HUES48 (cell line): ENCODE results near the gene LIN7B.

Experiments used
- H3K27ac ChIP-seq: one replicate; pipeline ENCODE4 v1.7.0; 2013; ENCODE audit warnings: low read depth, low read length, inconsistent platforms
- H3K27me3 ChIP-seq: 2 replicates; pipeline ENCODE4 v1.6.1; 2013; ENCODE audit warnings: mild to moderate bottlenecking, low read length; ENCODE audit not compliant: control insufficient read depth, insufficient read depth
- H3K36me3 ChIP-seq: 2 replicates; pipeline ENCODE4 v1.6.1; 2013; ENCODE audit warnings: low read length; ENCODE audit not compliant: control insufficient read depth, insufficient read depth
- H3K4me1 ChIP-seq: 2 replicates; pipeline ENCODE4 v1.6.1; 2013; ENCODE audit warnings: mild to moderate bottlenecking, low read length; ENCODE audit not compliant: control insufficient read depth, insufficient read depth
- H3K4me3 ChIP-seq: 2 replicates; pipeline ENCODE4 v1.5.1; 2013; ENCODE audit warnings: mild to moderate bottlenecking, low read depth, low read length
- H3K9ac ChIP-seq: 2 replicates; pipeline ENCODE4 v1.6.1; 2013; ENCODE audit warnings: mild to moderate bottlenecking, low read depth, low read length, moderate library complexity
- H3K9me3 ChIP-seq: 2 replicates; pipeline ENCODE4 v1.6.1; 2013; ENCODE audit warnings: low read length; ENCODE audit not compliant: control insufficient read depth, insufficient read depth

The LIN7B gene

DNA sequence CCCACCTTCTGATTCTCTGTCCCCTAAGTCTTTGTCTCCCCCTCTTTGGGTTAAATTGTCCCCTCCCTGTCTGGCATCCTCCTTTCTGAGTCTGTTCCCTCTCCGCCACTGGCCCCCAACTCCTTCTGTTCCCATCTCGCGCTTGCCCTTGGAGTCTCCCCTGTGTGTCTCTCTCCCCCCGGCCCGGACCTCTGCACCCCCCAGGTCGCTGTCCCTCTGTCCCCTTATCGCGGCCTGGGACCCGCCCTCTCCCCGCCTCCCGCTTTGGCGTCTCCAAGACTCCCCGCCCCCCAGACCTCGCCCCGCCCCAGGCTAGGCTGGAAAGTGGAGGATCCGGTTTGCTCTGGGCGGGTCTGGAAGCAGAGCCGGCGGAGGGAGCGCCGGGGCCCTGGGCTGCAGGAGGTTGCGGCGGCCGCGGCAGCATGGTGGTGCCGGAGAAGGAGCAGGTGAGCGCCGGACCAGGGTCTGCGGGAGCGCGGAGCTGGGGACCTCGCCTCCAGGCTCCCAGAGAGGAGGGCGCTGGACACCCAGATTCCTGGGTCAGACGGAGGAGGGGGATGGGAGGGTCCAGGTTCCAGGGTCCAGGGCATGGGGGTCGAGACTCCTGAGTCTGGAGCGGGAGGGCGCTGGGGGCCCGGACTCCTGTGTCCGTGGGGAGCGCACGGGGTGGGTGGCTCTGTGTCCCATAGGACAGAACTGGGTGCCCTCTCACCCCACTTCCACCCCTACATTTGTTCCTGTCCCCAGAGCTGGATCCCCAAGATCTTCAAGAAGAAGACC, 43.5 kb downstream of the LIN7B start, which contains the start of gene TRPM4:
Gene TRPM4 (plus strand): TSS at position 348 of the 780 bp plus-strand sequence. CDS start 75 bp downstream, at position 423.
- peak within 1 kb of the TSS; percentile 82 for H3K4me3 ChIP-seq
- H3K27ac ChIP-seq = peak within 1 kb of the TSS; percentile 64
- peak within 1 kb of the TSS; percentile 73 for H3K9ac ChIP-seq
- no peaks in the 10 kb centered on the region for H3K9me3 ChIP-seq
- peaks cover 26% of the 10 kb centered on the region for H3K27me3 ChIP-seq
- peaks cover 9% of the 10 kb centered on the region; the same call in 1 of the 2 replicates for H3K4me1 ChIP-seq
- no peaks in the 10 kb centered on the region for H3K36me3 ChIP-seq

DNA sequence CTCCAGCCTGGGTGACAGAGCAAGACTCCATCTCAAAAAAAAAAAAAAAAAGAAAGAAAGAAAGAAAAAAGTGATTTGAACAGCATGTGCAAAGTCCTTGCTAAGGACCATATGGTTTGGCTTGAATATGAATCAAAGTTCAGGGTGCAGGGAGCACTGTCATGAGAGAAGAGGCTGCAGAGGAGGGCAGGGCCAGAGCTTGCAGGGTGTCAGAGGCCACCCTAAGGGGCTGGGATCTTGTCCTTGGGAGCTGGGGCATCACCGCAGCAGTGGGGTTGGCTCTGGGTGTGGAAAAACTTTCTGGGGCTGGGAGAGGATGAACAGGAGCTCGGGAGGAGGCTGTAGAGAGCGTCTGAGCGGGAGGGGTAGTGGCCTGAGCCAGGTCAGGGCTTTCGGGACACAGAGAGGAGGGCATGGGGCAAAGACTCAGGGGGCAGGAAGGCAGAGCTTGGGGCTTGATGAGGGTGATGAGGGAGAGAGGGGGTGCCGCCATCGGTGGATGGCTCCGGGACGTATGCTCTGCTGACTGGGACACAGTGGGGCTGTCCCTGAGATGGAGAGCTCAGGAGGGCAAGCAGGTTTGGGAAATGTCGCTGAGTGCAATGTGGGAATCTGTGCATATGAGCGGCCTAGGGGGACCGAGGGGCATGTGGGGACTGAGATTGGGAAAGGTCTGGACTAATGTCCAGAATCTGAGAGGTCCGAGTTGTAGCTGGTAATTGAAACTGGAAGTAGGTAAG, 46.5 kb downstream of the LIN7B start:
- Histone ChIP-seq H3K4me3 (no peak overlapping the region), H3K9me3 (no peaks in the 10 kb centered on the region), H3K4me1 (peaks cover 6% of the 10 kb centered on the region; the same call in 1 of the 2 replicates), H3K9ac (no peak overlapping the region), H3K36me3 (no peaks in the 10 kb centered on the region), H3K27ac (no peak overlapping the region), H3K27me3 (peaks cover 11% of the 10 kb centered on the region; the same call in 1 of the 2 replicates)

DNA sequence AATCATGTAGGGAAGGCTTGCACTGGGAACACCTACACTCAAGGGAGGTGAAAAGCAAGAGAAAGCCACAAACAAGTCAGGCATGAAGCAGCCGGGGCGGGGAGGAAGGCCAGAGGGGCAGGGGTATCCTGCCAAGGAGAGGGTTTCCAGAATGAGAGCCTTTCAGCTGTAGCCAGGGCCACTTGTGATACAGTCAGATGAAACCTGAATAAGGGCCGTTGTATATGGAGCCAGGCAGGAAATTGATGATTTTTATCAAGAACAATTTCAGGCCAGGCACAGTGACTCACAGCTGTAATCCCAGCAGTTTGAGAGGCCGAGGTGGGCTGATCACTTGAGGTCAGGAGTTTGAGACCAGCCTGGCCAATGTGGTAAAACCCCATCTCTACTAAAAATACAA, 47.8 kb downstream of the LIN7B start:
- no peak overlapping the region for H3K4me3 ChIP-seq
- H3K27ac ChIP-seq = no peak overlapping the region
- H3K4me1 ChIP-seq = no peaks in the 10 kb centered on the region; the same call in 1 of the 2 replicates
- peaks cover 5% of the 10 kb centered on the region; the same call in 1 of the 2 replicates for H3K27me3 ChIP-seq
- H3K9me3 ChIP-seq = no peaks in the 10 kb centered on the region
- H3K9ac ChIP-seq = no peak overlapping the region
- H3K36me3 ChIP-seq = no peaks in the 10 kb centered on the region

DNA sequence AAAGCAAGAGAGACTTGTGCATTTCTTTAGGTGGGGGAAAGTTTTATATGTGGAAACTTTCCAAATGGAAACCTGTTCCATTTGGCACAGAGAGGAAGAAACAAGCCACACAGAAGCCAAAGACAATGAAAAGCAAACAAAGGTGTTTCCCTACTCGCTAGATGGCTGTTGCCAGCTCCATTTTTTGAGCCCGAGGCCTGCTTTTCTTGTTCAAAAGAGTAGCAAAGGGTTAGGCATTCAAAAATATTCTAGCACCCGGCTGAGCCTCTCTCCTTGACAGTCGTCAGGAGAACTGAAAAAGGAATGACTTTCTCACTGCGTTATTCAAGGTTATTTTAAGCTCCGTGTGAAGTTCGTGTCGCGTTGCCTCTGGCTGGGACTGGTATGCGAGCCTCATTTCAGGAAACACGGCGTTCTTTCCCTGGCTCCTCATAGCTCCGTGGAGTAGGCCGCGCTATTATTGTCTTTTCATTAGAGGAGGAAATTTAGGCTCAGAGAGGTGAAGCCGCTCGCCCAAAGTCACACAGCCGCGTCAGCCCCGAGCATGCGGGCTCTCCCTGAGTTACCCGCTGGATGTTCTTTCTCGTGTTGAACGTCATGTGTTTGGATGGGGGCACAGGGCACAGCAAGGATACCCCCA, 51.1 kb downstream of the LIN7B start:
- no peak overlapping the region for H3K9ac ChIP-seq
- H3K9me3 ChIP-seq = no peaks in the 10 kb centered on the region
- H3K27ac ChIP-seq = no peak overlapping the region
- H3K4me1 ChIP-seq = no peaks in the 10 kb centered on the region; the same call in 1 of the 2 replicates
- H3K4me3 ChIP-seq = no peak overlapping the region
- no peaks in the 10 kb centered on the region for H3K36me3 ChIP-seq
- H3K27me3 ChIP-seq = no peaks in the 10 kb centered on the region

DNA sequence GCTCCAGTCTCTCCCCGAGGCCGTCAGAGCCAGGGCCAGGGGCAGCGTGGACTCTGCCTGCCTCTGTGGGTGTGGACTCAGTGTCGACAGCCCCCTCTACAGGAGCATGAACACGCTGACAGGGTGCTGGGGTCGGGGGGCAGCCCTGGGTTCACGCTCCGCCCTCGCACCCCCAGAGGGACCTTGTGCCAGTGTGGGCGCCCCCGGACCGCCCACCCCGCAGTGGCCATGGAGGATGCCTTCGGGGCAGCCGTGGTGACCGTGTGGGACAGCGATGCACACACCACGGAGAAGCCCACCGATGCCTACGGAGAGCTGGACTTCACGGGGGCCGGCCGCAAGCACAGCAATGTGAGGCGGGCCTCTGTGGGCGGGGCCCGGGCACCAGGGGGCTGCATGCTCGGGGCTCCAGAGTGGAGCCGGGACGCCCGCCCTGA, 51.7 kb downstream of the LIN7B start:
- no peak overlapping the region for H3K9ac ChIP-seq

DNA sequence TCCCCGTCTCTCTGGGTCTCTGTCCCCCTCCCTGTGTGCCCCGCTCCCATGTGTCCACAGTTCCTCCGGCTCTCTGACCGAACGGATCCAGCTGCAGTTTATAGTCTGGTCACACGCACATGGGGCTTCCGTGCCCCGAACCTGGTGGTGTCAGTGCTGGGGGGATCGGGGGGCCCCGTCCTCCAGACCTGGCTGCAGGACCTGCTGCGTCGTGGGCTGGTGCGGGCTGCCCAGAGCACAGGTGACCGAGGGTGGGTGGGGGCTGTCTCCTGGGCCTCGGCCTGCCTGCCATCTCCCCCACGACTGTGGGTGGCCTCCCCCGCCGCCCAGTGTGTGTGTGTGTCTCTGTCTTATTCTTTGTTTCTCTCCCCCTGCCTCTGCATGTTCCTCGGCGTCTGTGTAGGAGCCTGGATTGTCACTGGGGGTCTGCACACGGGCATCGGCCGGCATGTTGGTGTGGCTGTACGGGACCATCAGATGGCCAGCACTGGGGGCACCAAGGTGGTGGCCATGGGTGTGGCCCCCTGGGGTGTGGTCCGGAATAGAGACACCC, 53.8 kb downstream of the LIN7B start:
- Histone ChIP-seq H3K27ac (no peak overlapping the region), H3K36me3 (no peaks in the 10 kb centered on the region), H3K27me3 (no peaks in the 10 kb centered on the region)

More for the DNA sequence above, 51.7 kb downstream of the LIN7B start:
- H3K27me3 ChIP-seq = no peaks in the 10 kb centered on the region
- H3K9me3 ChIP-seq = no peaks in the 10 kb centered on the region
- H3K36me3 ChIP-seq = no peaks in the 10 kb centered on the region
- no peak overlapping the region for H3K27ac ChIP-seq
- no peaks in the 10 kb centered on the region; the same call in 1 of the 2 replicates for H3K4me1 ChIP-seq
- peak overlapping the region; percentile 33; the same call in 1 of the 2 replicates for H3K4me3 ChIP-seq

More for the DNA sequence above, 53.8 kb downstream of the LIN7B start:
- Histone ChIP-seq H3K9me3 (no peaks in the 10 kb centered on the region), H3K4me3 (no peak overlapping the region), H3K9ac (no peak overlapping the region), H3K4me1 (no peaks in the 10 kb centered on the region; the same call in 1 of the 2 replicates)
